ENCODE results near the gene DNAJC17. TPM values are rescaled to one million over a fixed set of nuclear protein-coding genes. Genes with fewer than 3 reads are reported as not detected.

The DNAJC17 gene
- polyA plus RNA-seq, 1 donor from 2014 or later: 79.6 TPM

GRCh38 chr15:40846841-40847222 is 39.6 kb upstream of the DNAJC17 start (continued):
- TF ChIP-seq CTCF (IDR thresholded peaks at IDR 0.05; ENCODE audit: poor library complexity, severe bottlenecking): no peak

GRCh38 chr15:40845511-40846284 is 38.4 kb upstream of the DNAJC17 start:
- H4K20me1 ChIP-seq (ENCODE audit: insufficient read depth): no peaks in the 10 kb centered on the region
- H3K27me3 ChIP-seq (ENCODE audit: insufficient read depth, low read depth, low read length): peaks cover 60% of the 10 kb centered on the region
- TF ChIP-seq SMC3 (conservative IDR thresholded peaks at IDR 0.05; ENCODE audit: poor library complexity) (no peak), TAF1 (IDR thresholded peaks at IDR 0.05; ENCODE audit: low read depth) (no peak), MXI1 (conservative IDR thresholded peaks at IDR 0.05; ENCODE audit: poor library complexity, severe bottlenecking) (no peak), CTCF (IDR thresholded peaks at IDR 0.05; ENCODE audit: poor library complexity, severe bottlenecking) (no peak), EP300 (conservative IDR thresholded peaks at IDR 0.05; ENCODE audit: poor library complexity, severe bottlenecking) (no peak), RAD21 (conservative IDR thresholded peaks at IDR 0.05) (no peak), REST (IDR thresholded peaks at IDR 0.05; ENCODE audit: borderline replicate concordance) (no peak), POLR2AphosphoS5 (IDR thresholded peaks at IDR 0.05) (no peak), EZH2 (IDR thresholded peaks at IDR 0.05; ENCODE audit: borderline replicate concordance, insufficient read depth, low read length, poor library complexity, severe bottlenecking) (no peak)
- no peak overlapping the region for H3K4me2 ChIP-seq (ENCODE audit: low read length)
- H3F3A ChIP-seq (ENCODE audit: insufficient read depth, low read length, poor library complexity, severe bottlenecking): no peaks in the 10 kb centered on the region
- no peaks in the 10 kb centered on the region for H3K9me2 ChIP-seq (ENCODE audit: insufficient read depth, low read length)
- H3K79me2 ChIP-seq (replicated peaks; ENCODE audit: insufficient read depth, low read length): no peaks in the 10 kb centered on the region
- no peak overlapping the region for H3K27ac ChIP-seq (ENCODE audit: low read length)
- H3K9me3 ChIP-seq (ENCODE audit: low read length): no peaks in the 10 kb centered on the region
- H3K36me3 ChIP-seq (ENCODE audit: insufficient read depth, low read length): no peaks in the 10 kb centered on the region
- H3K9ac ChIP-seq (ENCODE audit: low read length): no peak overlapping the region
- no peak overlapping the region for H2AFZ ChIP-seq (ENCODE audit: low read depth, low read length)
- H3K4me3 ChIP-seq (ENCODE audit: low read length): no peak overlapping the region

Data from neural cell (in vitro differentiated cells).